GM19193 (cell line): ENCODE data around the gene USP40.

Experiments used
- POLR2A ChIP-seq: IDR thresholded peaks from 4 replicates; pipeline ENCODE4 v1.6.1; 2011; ENCODE audit not compliant: insufficient read depth, insufficient read length; ENCODE audit errors: extremely low read depth

Gene USP40

GRCh38 chr2:233486778-233487552 is 79.6 kb downstream of the USP40 start:
- no peak for TF ChIP-seq POLR2A

- no peak for TF ChIP-seq POLR2A
Measured at GRCh38 chr2:233486357-233486756, 80.2 kb downstream of the USP40 start.

- no peak for TF ChIP-seq POLR2A
Measured at GRCh38 chr2:233485726-233486125, 80.9 kb downstream of the USP40 start.

GRCh38 chr2:233482616-233483015 is 84.0 kb downstream of the USP40 start:
- TF ChIP-seq POLR2A = no peak

GRCh38 chr2:233481368-233482142 is 85.0 kb downstream of the USP40 start:
- TF ChIP-seq POLR2A = no peak

GRCh38 chr2:233480490-233481202 is 85.9 kb downstream of the USP40 start:
- no peak for TF ChIP-seq POLR2A

- no peak for TF ChIP-seq POLR2A
Measured at GRCh38 chr2:233479616-233480489, 86.7 kb downstream of the USP40 start.

GRCh38 chr2:233477548-233478433 is 88.8 kb downstream of the USP40 start:
- no peak for TF ChIP-seq POLR2A

GRCh38 chr2:233476651-233477547 is 89.7 kb downstream of the USP40 start:
- TF ChIP-seq POLR2A = no peak

GRCh38 chr2:233476063-233476410 is 90.5 kb downstream of the USP40 start:
- TF ChIP-seq POLR2A = no peak

GRCh38 chr2:233474308-233475160 is 92.0 kb downstream of the USP40 start:
- no peak for TF ChIP-seq POLR2A

GRCh38 chr2:233473878-233474277 is 92.7 kb downstream of the USP40 start:
- TF ChIP-seq POLR2A = no peak

GRCh38 chr2:233473386-233473791 is 93.2 kb downstream of the USP40 start:
- TF ChIP-seq POLR2A = no peak
